CD4-positive, alpha-beta T cell treated with Interleukin-4 for 1 hour (primary cell): ENCODE results near the gene FERMT1.
A peak's percentile ranks its signal among the peaks of the same experiment; 100 is the strongest.

ENCODE experiments used
- DNase-seq, 2 donors: peaks; one replicate each; pipeline ENCODE4 v3.0.0-alpha.2; 2020 to 2022

Gene FERMT1

GRCh38 chr20:6122873-6123648, at the start of gene FERMT1:
TSS of gene FERMT1 (minus strand) at chr20:6123030. CDS start at chr20:6119554, 3,476 bp downstream.
- DNase-seq, result no peak

GRCh38 chr20:6169251-6169650, 46.4 kb upstream of the FERMT1 start:
- DNase-seq, result no peak

- DNase-seq, result no peak
These were observed 45.4 kb upstream of the FERMT1 start for GRCh38 chr20:6168204-6168603.

- no peak for DNase-seq
These were observed 42.5 kb upstream of the FERMT1 start for GRCh38 chr20:6165346-6165745.

- no peak for DNase-seq
These were observed 41.9 kb upstream of the FERMT1 start for GRCh38 chr20:6164421-6165341.

- no peak for DNase-seq
These were observed 37.9 kb upstream of the FERMT1 start for GRCh38 chr20:6160736-6161135.

GRCh38 chr20:6157345-6157744, 34.5 kb upstream of the FERMT1 start:
- no peak for DNase-seq

GRCh38 chr20:6152777-6153176, 29.9 kb upstream of the FERMT1 start:
- no peak for DNase-seq

GRCh38 chr20:6148073-6148472, 25.2 kb upstream of the FERMT1 start:
- DNase-seq, result no peak

GRCh38 chr20:6142348-6142993, 19.6 kb upstream of the FERMT1 start:
- DNase-seq, result peak; percentile 18 to 42

- no peak for DNase-seq
These were observed 18.1 kb upstream of the FERMT1 start for GRCh38 chr20:6140947-6141346.

- no peak for DNase-seq
These were observed 12.5 kb upstream of the FERMT1 start for GRCh38 chr20:6135347-6135746.

GRCh38 chr20:6134592-6134991, 11.8 kb upstream of the FERMT1 start:
- no peak for DNase-seq

- DNase-seq, result no peak
These were observed 7.2 kb upstream of the FERMT1 start for GRCh38 chr20:6130045-6130444.

GRCh38 chr20:6127825-6128224, 5.0 kb upstream of the FERMT1 start:
- no peak for DNase-seq

GRCh38 chr20:6126846-6127245, 4.0 kb upstream of the FERMT1 start:
- DNase-seq, result no peak

- DNase-seq, result no peak
These were observed 802 bp upstream of the FERMT1 start for GRCh38 chr20:6123649-6124014.

- no peak for DNase-seq
These were observed 538 bp downstream of the FERMT1 start for GRCh38 chr20:6122111-6122872.

- no peak for DNase-seq
These were observed 1.3 kb downstream of the FERMT1 start for GRCh38 chr20:6121504-6121903.

- DNase-seq, result no peak
These were observed 2.3 kb downstream of the FERMT1 start for GRCh38 chr20:6120491-6120988.

GRCh38 chr20:6116758-6117157, 6.1 kb downstream of the FERMT1 start:
- no peak for DNase-seq

GRCh38 chr20:6115221-6115895, 7.5 kb downstream of the FERMT1 start:
- no peak for DNase-seq
